Stimulated activated memory B cell treated with anti-CD40 and anti-IgM and Interleukin-4, amounts not matched to agents 10 μg/mL and 1 μg/mL and 100 μg/mL, for 72 hours (primary cell): ENCODE measurements around the gene MS4A15.

Experiments
- ATAC-seq: fragments of 150-1000 bp; cut with Tn5 transposase; 2 replicates; pipeline ENCODE4 v1.10.0; 2021
- H3K27ac Mint-ChIP-seq: one replicate; pipeline ENCODE4 v1.8.0; 2022; ENCODE audit warnings: mild to moderate bottlenecking, mixed read lengths
- H3K27me3 Mint-ChIP-seq: one replicate; pipeline ENCODE4 v1.8.0; 2022; ENCODE audit warnings: mixed read lengths
- H3K36me3 Mint-ChIP-seq: one replicate; pipeline ENCODE4 v1.8.0; 2022; ENCODE audit warnings: mixed read lengths
- H3K4me1 Mint-ChIP-seq: one replicate; pipeline ENCODE4 v1.8.0; 2022; ENCODE audit warnings: mixed read lengths
- H3K4me3 Mint-ChIP-seq: one replicate; pipeline ENCODE4 v1.8.0; 2022; ENCODE audit warnings: mild to moderate bottlenecking, moderate library complexity, mixed read lengths
- H3K9me3 Mint-ChIP-seq: one replicate; pipeline ENCODE4 v1.8.0; 2022; ENCODE audit warnings: mixed read lengths

MS4A15 gene

GRCh38 chr11:60780774-60781173, 24.1 kb downstream of the MS4A15 start:
- Mint-ChIP-seq H3K36me3 (no peaks in the 10 kb centered on the region), H3K27me3 (no peaks in the 10 kb centered on the region), H3K27ac (no peak overlapping the region), H3K9me3 (no peaks in the 10 kb centered on the region), H3K4me3 (no peak overlapping the region), H3K4me1 (peaks cover 3% of the 10 kb centered on the region)
- no peak for ATAC-seq

GRCh38 chr11:60781286-60781980, 24.8 kb downstream of the MS4A15 start:
- H3K4me3 Mint-ChIP-seq = no peak overlapping the region
- no peaks in the 10 kb centered on the region for H3K4me1 Mint-ChIP-seq
- no peaks in the 10 kb centered on the region for H3K9me3 Mint-ChIP-seq
- no peak overlapping the region for H3K27ac Mint-ChIP-seq
- ATAC-seq = peak; percentile 51
- no peaks in the 10 kb centered on the region for H3K36me3 Mint-ChIP-seq
- no peaks in the 10 kb centered on the region for H3K27me3 Mint-ChIP-seq

GRCh38 chr11:60781981-60782316, 25.3 kb downstream of the MS4A15 start:
- Mint-ChIP-seq H3K36me3 (no peaks in the 10 kb centered on the region), H3K27ac (no peak overlapping the region)
- ATAC-seq = no peak

GRCh38 chr11:60782393-60783140, 25.9 kb downstream of the MS4A15 start:
- Mint-ChIP-seq H3K36me3 (no peaks in the 10 kb centered on the region), H3K4me1 (no peaks in the 10 kb centered on the region), H3K4me3 (no peak overlapping the region), H3K27ac (no peak overlapping the region), H3K9me3 (no peaks in the 10 kb centered on the region), H3K27me3 (no peaks in the 10 kb centered on the region)
- ATAC-seq = no peak

More at GRCh38 chr11:60781981-60782316, 25.3 kb downstream of the MS4A15 start:
- no peaks in the 10 kb centered on the region for H3K27me3 Mint-ChIP-seq
- H3K9me3 Mint-ChIP-seq = no peaks in the 10 kb centered on the region
- H3K4me1 Mint-ChIP-seq = no peaks in the 10 kb centered on the region
- no peak overlapping the region for H3K4me3 Mint-ChIP-seq

- Mint-ChIP-seq H3K4me3 (no peak overlapping the region), H3K36me3 (no peaks in the 10 kb centered on the region), H3K27ac (no peak overlapping the region), H3K27me3 (no peaks in the 10 kb centered on the region), H3K9me3 (no peaks in the 10 kb centered on the region), H3K4me1 (no peaks in the 10 kb centered on the region)
- no peak for ATAC-seq
Measured at GRCh38 chr11:60783141-60783484, 26.4 kb downstream of the MS4A15 start.

- H3K4me3 Mint-ChIP-seq = no peak overlapping the region
- H3K9me3 Mint-ChIP-seq = no peaks in the 10 kb centered on the region
- H3K27me3 Mint-ChIP-seq = no peaks in the 10 kb centered on the region
- no peak for ATAC-seq
- no peaks in the 10 kb centered on the region for H3K36me3 Mint-ChIP-seq
- H3K4me1 Mint-ChIP-seq = no peaks in the 10 kb centered on the region
- H3K27ac Mint-ChIP-seq = no peak overlapping the region
Measured at GRCh38 chr11:60783911-60784310, 27.2 kb downstream of the MS4A15 start.

- Mint-ChIP-seq H3K4me1 (no peaks in the 10 kb centered on the region), H3K36me3 (no peaks in the 10 kb centered on the region), H3K27ac (no peak within 1 kb of the TSS), H3K4me3 (no peak within 1 kb of the TSS), H3K9me3 (no peaks in the 10 kb centered on the region), H3K27me3 (no peaks in the 10 kb centered on the region)
- no peak for ATAC-seq
Measured at GRCh38 chr11:60785136-60785535, 28.5 kb downstream of the MS4A15 start, which contains the start of gene MS4A10. Gene MS4A10, plus strand, starts transcription at chr11:60785333. Its CDS starts 5,003 bp downstream, at chr11:60790336.

- Mint-ChIP-seq H3K4me1 (no peaks in the 10 kb centered on the region), H3K36me3 (no peaks in the 10 kb centered on the region), H3K4me3 (no peak overlapping the region), H3K27me3 (no peaks in the 10 kb centered on the region), H3K27ac (no peak overlapping the region), H3K9me3 (no peaks in the 10 kb centered on the region)
- ATAC-seq = no peak
Measured at GRCh38 chr11:60785806-60786361, 29.2 kb downstream of the MS4A15 start.

GRCh38 chr11:60786811-60787567, 30.3 kb downstream of the MS4A15 start:
- H3K9me3 Mint-ChIP-seq = no peaks in the 10 kb centered on the region
- no peaks in the 10 kb centered on the region for H3K27me3 Mint-ChIP-seq
- ATAC-seq = no peak
- no peaks in the 10 kb centered on the region for H3K36me3 Mint-ChIP-seq
- no peak overlapping the region for H3K27ac Mint-ChIP-seq
- no peaks in the 10 kb centered on the region for H3K4me1 Mint-ChIP-seq
- H3K4me3 Mint-ChIP-seq = no peak overlapping the region

- H3K36me3 Mint-ChIP-seq = no peaks in the 10 kb centered on the region
- no peak overlapping the region for H3K4me3 Mint-ChIP-seq
- H3K9me3 Mint-ChIP-seq = no peaks in the 10 kb centered on the region
- no peaks in the 10 kb centered on the region for H3K27me3 Mint-ChIP-seq
- no peaks in the 10 kb centered on the region for H3K4me1 Mint-ChIP-seq
- no peak overlapping the region for H3K27ac Mint-ChIP-seq
- no peak for ATAC-seq
Measured at GRCh38 chr11:60788401-60789125, 31.9 kb downstream of the MS4A15 start.

- Mint-ChIP-seq H3K27ac (no peak overlapping the region), H3K27me3 (no peaks in the 10 kb centered on the region), H3K4me3 (no peak overlapping the region), H3K4me1 (no peaks in the 10 kb centered on the region), H3K36me3 (no peaks in the 10 kb centered on the region), H3K9me3 (no peaks in the 10 kb centered on the region)
- no peak for ATAC-seq
Measured at GRCh38 chr11:60790726-60791125, 34.1 kb downstream of the MS4A15 start.

GRCh38 chr11:60791153-60791933, 34.7 kb downstream of the MS4A15 start:
- no peaks in the 10 kb centered on the region for H3K9me3 Mint-ChIP-seq

GRCh38 chr11:60792521-60792920, 35.9 kb downstream of the MS4A15 start:
- Mint-ChIP-seq H3K4me1 (no peaks in the 10 kb centered on the region), H3K27me3 (no peaks in the 10 kb centered on the region), H3K36me3 (no peaks in the 10 kb centered on the region), H3K27ac (no peak overlapping the region), H3K9me3 (no peaks in the 10 kb centered on the region), H3K4me3 (no peak overlapping the region)
- no peak for ATAC-seq

More at GRCh38 chr11:60791153-60791933, 34.7 kb downstream of the MS4A15 start:
- Mint-ChIP-seq H3K4me3 (no peak overlapping the region), H3K27ac (no peak overlapping the region), H3K4me1 (no peaks in the 10 kb centered on the region), H3K27me3 (no peaks in the 10 kb centered on the region), H3K36me3 (no peaks in the 10 kb centered on the region)
- ATAC-seq = no peak

- H3K4me1 Mint-ChIP-seq = no peaks in the 10 kb centered on the region
- ATAC-seq = no peak
Measured at GRCh38 chr11:60795291-60795690, 38.6 kb downstream of the MS4A15 start.

More at GRCh38 chr11:60795291-60795690, 38.6 kb downstream of the MS4A15 start:
- Mint-ChIP-seq H3K4me3 (no peak overlapping the region), H3K27ac (no peak overlapping the region), H3K9me3 (no peaks in the 10 kb centered on the region), H3K27me3 (peaks cover 8% of the 10 kb centered on the region), H3K36me3 (no peaks in the 10 kb centered on the region)
